Upper lobe of left lung (tissue), 4 donors: ENCODE data around the gene PRXL2B.

Experiments
- EP300 ChIP-seq, 4 donors: sonication (generic); formaldehyde crosslinking; IDR thresholded peaks; one replicate each; pipeline ENCODE4 v1.5.1; 2017; ENCODE audit warnings: antibody characterized with exemption in 4 of 4, control low read depth in 2 of 4
- TF ChIP-seq, protein P1 (sequence below), 6 experiments: fragments of 450-650 bp in 4 of 6; fragments of 200-600 bp in 2 of 6; sonication (generic) in 2 of 6; IDR thresholded peaks; one replicate each; pipeline ENCODE4 v1.5.1; 2016 to 2019; ENCODE audit warnings: antibody characterized with exemption in 6 of 6

DNA sequence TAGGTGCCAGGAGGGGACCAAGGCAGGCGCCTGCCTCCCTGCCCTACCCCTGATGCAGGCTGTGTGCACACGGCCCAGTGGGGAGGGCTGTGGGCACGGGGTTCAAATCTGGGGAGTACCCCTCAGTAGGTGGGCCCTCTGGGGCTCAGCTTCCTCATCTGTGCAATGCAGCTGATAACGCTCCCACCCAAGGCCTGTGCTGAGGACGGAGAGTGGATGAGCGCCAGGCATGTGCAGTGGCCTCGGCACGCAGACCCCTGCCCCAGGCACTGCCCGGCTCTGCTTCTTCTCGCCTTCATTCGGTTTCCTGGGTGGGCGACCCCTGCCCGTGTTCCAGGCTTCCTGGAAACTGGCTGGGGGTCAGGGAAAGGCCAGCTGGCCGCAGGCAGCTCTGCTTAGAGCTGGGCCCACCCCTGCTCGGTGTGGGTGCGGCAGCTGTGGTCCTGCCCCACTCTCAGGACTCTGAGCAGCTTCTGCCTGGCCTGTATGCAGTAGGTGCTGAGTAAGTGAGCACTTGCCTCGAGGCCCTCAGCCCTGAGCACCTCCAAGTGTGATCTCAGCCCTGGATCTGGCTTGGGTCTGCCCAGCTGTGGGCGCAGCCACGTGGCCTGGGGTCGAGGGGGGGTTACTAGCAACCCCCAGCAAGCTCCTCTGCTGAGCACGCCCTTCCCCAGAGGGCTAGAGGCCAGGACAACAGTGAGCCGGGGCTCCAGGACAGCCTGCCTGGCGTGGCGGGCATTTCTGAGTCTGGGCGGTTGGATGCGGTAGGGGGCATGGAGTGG, 42.3 kb upstream of the PRXL2B start:
- TF ChIP-seq, protein P1, sequence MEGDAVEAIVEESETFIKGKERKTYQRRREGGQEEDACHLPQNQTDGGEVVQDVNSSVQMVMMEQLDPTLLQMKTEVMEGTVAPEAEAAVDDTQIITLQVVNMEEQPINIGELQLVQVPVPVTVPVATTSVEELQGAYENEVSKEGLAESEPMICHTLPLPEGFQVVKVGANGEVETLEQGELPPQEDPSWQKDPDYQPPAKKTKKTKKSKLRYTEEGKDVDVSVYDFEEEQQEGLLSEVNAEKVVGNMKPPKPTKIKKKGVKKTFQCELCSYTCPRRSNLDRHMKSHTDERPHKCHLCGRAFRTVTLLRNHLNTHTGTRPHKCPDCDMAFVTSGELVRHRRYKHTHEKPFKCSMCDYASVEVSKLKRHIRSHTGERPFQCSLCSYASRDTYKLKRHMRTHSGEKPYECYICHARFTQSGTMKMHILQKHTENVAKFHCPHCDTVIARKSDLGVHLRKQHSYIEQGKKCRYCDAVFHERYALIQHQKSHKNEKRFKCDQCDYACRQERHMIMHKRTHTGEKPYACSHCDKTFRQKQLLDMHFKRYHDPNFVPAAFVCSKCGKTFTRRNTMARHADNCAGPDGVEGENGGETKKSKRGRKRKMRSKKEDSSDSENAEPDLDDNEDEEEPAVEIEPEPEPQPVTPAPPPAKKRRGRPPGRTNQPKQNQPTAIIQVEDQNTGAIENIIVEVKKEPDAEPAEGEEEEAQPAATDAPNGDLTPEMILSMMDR (IDR thresholded peaks at IDR 0.05), result no peak
- TF ChIP-seq EP300 (IDR thresholded peaks at IDR 0.05), result no peak
